WTC11 (cell line): ENCODE data around the gene NECTIN1. TPM values are rescaled to one million over a fixed set of nuclear protein-coding genes. Genes with fewer than 3 reads are reported as not detected.
A peak's percentile ranks its signal among the peaks of the same experiment; 100 is the strongest.

ENCODE experiments used
- ATAC-seq: fragments of 200-7000 bp; cut with Tn5 transposase; 2 replicates; pipeline ENCODE4 v1.10.0; 2021; ENCODE audit warnings: mild to moderate bottlenecking, moderate library complexity
- CTCF ChIA-PET: fragments of 300-600 bp; sonication (Branson Sonifier 250); formaldehyde crosslinking; loops from one replicate; lab custom pipeline; 2021; ENCODE audit warnings: antibody characterized with exemption; lab: Charles Lee
- POLR2A ChIA-PET: fragments of 350-600 bp; sonication (Branson Sonifier 250); formaldehyde crosslinking; loops from one replicate; lab custom pipeline; 2021; ENCODE audit warnings: antibody characterized with exemption; lab: Charles Lee
- DNase-seq: peaks from one replicate; pipeline ENCODE4 v3.0.0; 2021; ENCODE audit warnings: low spot score
- H3K27ac Mint-ChIP-seq: 2 replicates; pipeline ENCODE4 v1.8.0; 2021; ENCODE audit warnings: mixed read lengths
- H3K27me3 Mint-ChIP-seq: 2 replicates; pipeline ENCODE4 v1.8.0; 2021; ENCODE audit warnings: low read depth, mild to moderate bottlenecking, moderate library complexity, mixed read lengths
- H3K36me3 Mint-ChIP-seq: 2 replicates; pipeline ENCODE4 v1.8.0; 2021; ENCODE audit warnings: mixed read lengths
- H3K4me1 Mint-ChIP-seq: 2 replicates; pipeline ENCODE4 v1.8.0; 2022; ENCODE audit warnings: mixed read lengths
- H3K4me3 Mint-ChIP-seq: 2 replicates; pipeline ENCODE4 v1.8.0; 2021; ENCODE audit warnings: mild to moderate bottlenecking, moderate library complexity, mixed read lengths
- H3K9me3 Mint-ChIP-seq: 2 replicates; pipeline ENCODE4 v1.8.0; 2021; ENCODE audit warnings: mixed read lengths
- ATF1 ChIP-seq: sonication (generic); formaldehyde crosslinking; IDR thresholded peaks from 2 replicates; pipeline ENCODE4 v1.8.1; 2023; ENCODE audit warnings: mild to moderate bottlenecking, moderate library complexity, missing genetic modification reagents
- CREB1 ChIP-seq: sonication (generic); formaldehyde crosslinking; IDR thresholded peaks from 2 replicates; pipeline ENCODE4 v1.8.0; 2023; ENCODE audit warnings: mild to moderate bottlenecking, missing genetic modification reagents
- ESRRA ChIP-seq: sonication (generic); formaldehyde crosslinking; IDR thresholded peaks from 2 replicates; pipeline ENCODE4 v1.8.1; 2022; ENCODE audit warnings: mild to moderate bottlenecking, missing genetic modification reagents, borderline replicate concordance
- GRHL2 ChIP-seq: fragments of 250-450 bp; sonication (Bioruptor Pico); IDR thresholded peaks from 2 replicates; pipeline ENCODE4 v1.8.0; 2022; ENCODE audit warnings: mild to moderate bottlenecking, moderate library complexity; ENCODE audit not compliant: insufficient replicate concordance, severe bottlenecking
- MAX ChIP-seq: sonication (generic); formaldehyde crosslinking; IDR thresholded peaks from 2 replicates; pipeline ENCODE4 v1.8.0; 2022; ENCODE audit warnings: mild to moderate bottlenecking, missing genetic modification reagents
- MXD4 ChIP-seq: fragments of 250-450 bp; sonication (Bioruptor Pico); IDR thresholded peaks from 2 replicates; pipeline ENCODE4 v1.8.0; 2021; ENCODE audit warnings: mild to moderate bottlenecking, moderate library complexity, borderline replicate concordance
- MYBL2 ChIP-seq: sonication (generic); formaldehyde crosslinking; IDR thresholded peaks from 2 replicates; pipeline ENCODE4 v1.8.1; 2023; ENCODE audit warnings: mild to moderate bottlenecking, moderate library complexity, missing genetic modification reagents
- NFATC4 ChIP-seq: fragments of 250-450 bp; sonication (Bioruptor Pico); IDR thresholded peaks from 2 replicates; pipeline ENCODE4 v1.9.0; 2021; ENCODE audit warnings: mild to moderate bottlenecking
- OVOL2 ChIP-seq: fragments of 250-450 bp; sonication (Bioruptor Pico); IDR thresholded peaks from 2 replicates; pipeline ENCODE4 v1.9.0; 2021; ENCODE audit warnings: mild to moderate bottlenecking, borderline replicate concordance
- TCF7 ChIP-seq: sonication (generic); formaldehyde crosslinking; IDR thresholded peaks from 2 replicates; pipeline ENCODE4 v1.8.0; 2022; ENCODE audit warnings: mild to moderate bottlenecking, low read depth, missing genetic modification reagents, moderate library complexity
- TEAD1 ChIP-seq: sonication (generic); formaldehyde crosslinking; IDR thresholded peaks from 2 replicates; pipeline ENCODE4 v1.8.0; 2022; ENCODE audit warnings: mild to moderate bottlenecking, missing genetic modification reagents
- ZNF138 ChIP-seq: sonication (generic); formaldehyde crosslinking; conservative IDR thresholded peaks from 2 replicates; pipeline ENCODE4 v1.8.1; 2022; ENCODE audit warnings: mild to moderate bottlenecking, moderate library complexity, missing genetic modification reagents
- ZNF416 ChIP-seq: fragments of 250-450 bp; sonication (Bioruptor Pico); IDR thresholded peaks from 2 replicates; pipeline ENCODE4 v1.9.0; 2021; ENCODE audit warnings: mild to moderate bottlenecking, inconsistent platforms
- ZNF532 ChIP-seq: fragments of 250-450 bp; sonication (Bioruptor Pico); IDR thresholded peaks from 2 replicates; pipeline ENCODE4 v1.9.0; 2021; ENCODE audit warnings: mild to moderate bottlenecking, borderline replicate concordance
- total RNA-seq: library from RNA; stranded (reverse); gene quantifications from 3 replicates; pipeline ENCODE4 v1.2.3, GENCODE V29; 2021
- TF ChIP-seq, protein P1 (sequence below): sonication (generic); formaldehyde crosslinking; IDR thresholded peaks from 2 replicates; pipeline ENCODE4 v1.8.1; 2022; ENCODE audit warnings: mild to moderate bottlenecking, moderate library complexity, missing genetic modification reagents
- TF ChIP-seq, protein P2 (sequence below): sonication (generic); formaldehyde crosslinking; conservative IDR thresholded peaks from 2 replicates; pipeline ENCODE4 v1.8.1; 2022; ENCODE audit warnings: mild to moderate bottlenecking, missing genetic modification reagents
- TF ChIP-seq, protein P3 (sequence below): fragments of 200-600 bp; IDR thresholded peaks from 2 replicates; pipeline ENCODE4 v1.8.0; 2022; ENCODE audit warnings: antibody characterized with exemption

The NECTIN1 gene
- total RNA-seq, 1 experiment from 2014 or later, result 86.2 TPM

- TF ChIP-seq ZNF416 (CRISPR knock-in tag) (no peak), ZNF138 (CRISPR knock-in tag) (no peak)
Measured at GRCh38 chr11:119615882-119616196, 113.2 kb downstream of the NECTIN1 start (continued).

DNA sequence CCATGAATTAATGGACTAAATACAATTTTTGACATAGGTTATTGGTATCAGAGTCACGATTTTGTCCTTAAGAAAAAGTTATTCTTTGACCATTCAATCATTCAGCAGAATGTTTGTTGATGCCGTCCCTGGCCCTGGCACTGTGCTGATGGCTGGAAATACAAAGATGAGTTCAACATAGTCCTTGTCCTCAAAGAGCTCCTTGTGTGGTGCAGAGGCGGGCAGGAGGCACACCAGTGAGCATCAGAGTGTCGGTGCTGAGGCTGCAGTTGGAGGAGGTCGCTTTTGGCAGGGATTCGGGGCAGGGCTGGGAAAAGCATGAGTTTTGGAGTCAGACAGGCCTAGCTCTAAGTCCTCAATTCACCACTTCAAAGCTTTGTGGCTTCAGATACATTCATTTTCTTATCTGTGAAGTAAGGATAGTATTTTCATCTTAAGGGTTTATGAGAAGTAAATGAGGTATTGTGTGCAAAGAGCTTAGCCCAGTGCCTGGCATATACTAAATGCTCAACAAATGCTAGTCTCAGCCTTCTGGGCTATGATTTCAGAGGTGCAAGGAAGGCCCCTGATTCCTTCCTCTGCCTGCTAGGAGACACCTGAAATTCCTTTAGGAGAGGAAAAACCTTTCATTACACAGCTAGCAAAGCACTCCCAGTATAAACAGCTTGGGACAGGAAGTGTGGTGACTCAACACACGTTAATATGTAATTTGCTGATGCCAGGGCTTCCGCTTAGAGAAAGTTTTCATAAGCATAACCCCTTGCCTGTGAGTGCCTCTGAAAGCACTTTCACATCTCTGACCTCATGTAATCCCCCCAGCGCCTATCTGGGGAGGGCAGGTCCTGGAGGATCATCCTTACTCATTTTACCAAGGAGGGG, 113.8 kb downstream of the NECTIN1 start:
- Mint-ChIP-seq H3K9me3 (peaks cover 3% of the 10 kb centered on the region), H3K27me3 (peaks cover 28% of the 10 kb centered on the region), H3K4me3 (no peak overlapping the region), H3K36me3 (no peaks in the 10 kb centered on the region)
- TF ChIP-seq ESRRA, result no peak
- TF ChIP-seq, protein P1, sequence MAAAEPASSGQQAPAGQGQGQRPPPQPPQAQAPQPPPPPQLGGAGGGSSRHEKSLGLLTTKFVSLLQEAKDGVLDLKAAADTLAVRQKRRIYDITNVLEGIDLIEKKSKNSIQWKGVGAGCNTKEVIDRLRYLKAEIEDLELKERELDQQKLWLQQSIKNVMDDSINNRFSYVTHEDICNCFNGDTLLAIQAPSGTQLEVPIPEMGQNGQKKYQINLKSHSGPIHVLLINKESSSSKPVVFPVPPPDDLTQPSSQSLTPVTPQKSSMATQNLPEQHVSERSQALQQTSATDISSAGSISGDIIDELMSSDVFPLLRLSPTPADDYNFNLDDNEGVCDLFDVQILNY (CRISPR knock-in tag), result no peak
- TF ChIP-seq, all 79 proteins: peak for 0
- Mint-ChIP-seq H3K4me1 (peaks cover 44% of the 10 kb centered on the region), H3K27ac (no peak overlapping the region)
- ATAC-seq (no peak), DNase-seq (no peak)
- ChIA-PET CTCF (interaction anchor here (1.0 to 3.6 kb wide), 4 partner anchors 10 to 81 kb away, joined by 3 to 13 read pairs (median 5); no protein-coding TSS in a partner anchor), POLR2A (no interaction called here)

DNA sequence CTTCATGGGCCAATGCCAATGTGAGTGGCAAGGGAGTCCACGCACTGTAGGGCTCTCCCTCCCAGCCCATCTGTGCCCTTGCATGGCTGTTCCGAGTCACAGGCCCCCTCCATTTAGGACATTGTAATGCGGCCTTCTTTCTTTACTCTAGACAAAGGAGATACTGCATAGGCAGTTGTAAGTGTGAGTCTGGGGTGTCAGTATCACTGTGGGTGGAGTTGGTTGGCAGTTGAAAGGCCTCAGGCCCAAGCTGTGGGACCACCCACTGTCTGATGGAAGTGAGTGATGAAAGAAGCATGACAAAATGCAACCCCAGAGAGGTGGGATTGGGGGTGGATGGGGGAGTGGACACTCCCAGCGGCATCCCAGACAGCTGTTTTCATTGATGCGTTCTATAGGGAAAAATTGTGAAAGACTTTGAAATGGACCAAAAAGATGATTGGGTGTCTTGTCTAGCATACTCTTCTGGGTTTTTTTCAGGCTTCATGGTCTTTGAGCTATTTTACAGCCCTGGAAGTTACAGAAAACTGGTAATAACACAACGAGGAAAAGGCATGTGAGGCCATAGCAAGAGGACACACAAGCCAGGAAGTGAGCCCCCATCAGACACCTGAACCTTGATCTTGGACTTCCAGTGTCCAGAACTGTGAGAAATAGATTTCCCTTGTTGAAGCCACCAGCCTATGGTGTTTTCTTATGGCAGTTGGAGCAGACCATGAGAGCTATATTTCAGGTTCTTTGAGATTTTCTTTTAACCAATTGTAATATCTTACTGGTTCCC, 114.6 kb downstream of the NECTIN1 start:
- no peaks in the 10 kb centered on the region for H3K36me3 Mint-ChIP-seq
- no peak overlapping the region; the same call in 1 of the 2 replicates for H3K27ac Mint-ChIP-seq
- ATAC-seq (peak; percentile 73), DNase-seq (no peak)
- POLR2A ChIA-PET, result no interaction called here
- H3K9me3 Mint-ChIP-seq, result peaks cover 3% of the 10 kb centered on the region
- TF ChIP-seq, protein P2, sequence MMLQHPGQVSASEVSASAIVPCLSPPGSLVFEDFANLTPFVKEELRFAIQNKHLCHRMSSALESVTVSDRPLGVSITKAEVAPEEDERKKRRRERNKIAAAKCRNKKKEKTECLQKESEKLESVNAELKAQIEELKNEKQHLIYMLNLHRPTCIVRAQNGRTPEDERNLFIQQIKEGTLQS (CRISPR knock-in tag), result no peak
- no peak for TF ChIP-seq CREB1 (CRISPR knock-in tag)
- TF ChIP-seq MYBL2 (CRISPR knock-in tag), result no peak
- no peak for TF ChIP-seq ZNF532
- no peak for TF ChIP-seq ATF1 (CRISPR knock-in tag)
- no peak for TF ChIP-seq NFATC4 (CRISPR knock-in tag)
- TF ChIP-seq GRHL2 (CRISPR knock-in tag), result no peak
- no peak for TF ChIP-seq OVOL2 (CRISPR knock-in tag)
- TF ChIP-seq TEAD1 (CRISPR knock-in tag), result no peak
- TF ChIP-seq MAX (CRISPR knock-in tag), result no peak
- TF ChIP-seq, protein P3, sequence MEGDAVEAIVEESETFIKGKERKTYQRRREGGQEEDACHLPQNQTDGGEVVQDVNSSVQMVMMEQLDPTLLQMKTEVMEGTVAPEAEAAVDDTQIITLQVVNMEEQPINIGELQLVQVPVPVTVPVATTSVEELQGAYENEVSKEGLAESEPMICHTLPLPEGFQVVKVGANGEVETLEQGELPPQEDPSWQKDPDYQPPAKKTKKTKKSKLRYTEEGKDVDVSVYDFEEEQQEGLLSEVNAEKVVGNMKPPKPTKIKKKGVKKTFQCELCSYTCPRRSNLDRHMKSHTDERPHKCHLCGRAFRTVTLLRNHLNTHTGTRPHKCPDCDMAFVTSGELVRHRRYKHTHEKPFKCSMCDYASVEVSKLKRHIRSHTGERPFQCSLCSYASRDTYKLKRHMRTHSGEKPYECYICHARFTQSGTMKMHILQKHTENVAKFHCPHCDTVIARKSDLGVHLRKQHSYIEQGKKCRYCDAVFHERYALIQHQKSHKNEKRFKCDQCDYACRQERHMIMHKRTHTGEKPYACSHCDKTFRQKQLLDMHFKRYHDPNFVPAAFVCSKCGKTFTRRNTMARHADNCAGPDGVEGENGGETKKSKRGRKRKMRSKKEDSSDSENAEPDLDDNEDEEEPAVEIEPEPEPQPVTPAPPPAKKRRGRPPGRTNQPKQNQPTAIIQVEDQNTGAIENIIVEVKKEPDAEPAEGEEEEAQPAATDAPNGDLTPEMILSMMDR, result no peak
- TF ChIP-seq TCF7 (CRISPR knock-in tag), result no peak
- TF ChIP-seq ESRRA, result no peak
- TF ChIP-seq MXD4 (CRISPR knock-in tag), result no peak
- CTCF ChIA-PET, result interaction anchor here (0.8 to 2.1 kb wide), 4 partner anchors 9 to 107 kb away, joined by 3 to 6 read pairs (median 4); no protein-coding TSS in a partner anchor
- peaks cover 44% of the 10 kb centered on the region for H3K4me1 Mint-ChIP-seq
- peaks cover 28% of the 10 kb centered on the region for H3K27me3 Mint-ChIP-seq
- H3K4me3 Mint-ChIP-seq, result no peak overlapping the region
